ENCODE results near the gene TCF7. TPM values are rescaled to one million over a fixed set of nuclear protein-coding genes. Genes with fewer than 3 reads are reported as not detected.

TCF7 gene
- total and polyA plus RNA-seq, 7 donors, result 0.24 to 2.6 (median 1.0) TPM

DNA sequence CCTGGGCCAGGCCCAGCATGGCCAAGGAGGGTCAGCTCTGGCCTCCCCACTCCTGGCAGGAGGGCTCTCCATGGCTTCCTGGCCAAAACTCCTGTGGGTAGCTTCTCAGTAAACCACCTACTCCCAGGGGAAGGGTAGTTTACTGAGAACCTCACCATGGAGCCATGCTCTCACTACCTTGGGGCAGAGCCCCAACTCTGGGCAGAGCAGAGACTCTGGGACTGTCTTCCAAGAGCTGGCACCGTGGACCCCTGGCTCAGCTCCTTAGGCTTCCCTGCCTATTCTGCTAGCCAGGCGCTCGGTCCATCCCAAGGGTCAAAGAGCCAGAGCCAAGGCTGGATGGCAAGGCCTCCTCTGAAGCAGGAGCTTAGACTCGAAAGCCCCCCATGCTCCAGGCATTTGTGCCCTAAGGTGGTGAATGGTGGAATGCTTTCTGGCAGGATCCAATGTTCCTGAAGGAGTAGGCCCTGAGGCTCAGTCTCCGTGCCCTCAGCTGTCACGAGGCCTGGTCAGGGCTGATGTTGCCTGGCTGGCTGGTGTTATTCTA is 19.6 kb downstream of the TCF7 start:
- intact Hi-C loops (cut with DNase I), result no loop called here
- Histone ChIP-seq H3K4me3 (no peak overlapping the region), H3K4me1 (peaks cover 15% of the 10 kb centered on the region), H3K36me3 (ENCODE audit: insufficient read depth in 1 of 2, low read depth in 1 of 2) (peaks cover 0 to 39% of the 10 kb centered on the region in 2 donors), H3K27ac (peak overlapping the region; percentile 16), H3K27me3 (ENCODE audit: insufficient read depth in 3 of 3, low read length in 2 of 3) (no peaks in the 10 kb centered on the region), H3K9me3 (no peaks in the 10 kb centered on the region)
- DNase-seq (peak in 1 of 2 donors; percentile 44), ATAC-seq (peak in 1 of 4 donors; percentile 13)
- WGBS, 3 donors, result 29 to 61% (median 31%) methylated on average over 6 of the region's 6 CpGs
- TF ChIP-seq, protein P1, sequence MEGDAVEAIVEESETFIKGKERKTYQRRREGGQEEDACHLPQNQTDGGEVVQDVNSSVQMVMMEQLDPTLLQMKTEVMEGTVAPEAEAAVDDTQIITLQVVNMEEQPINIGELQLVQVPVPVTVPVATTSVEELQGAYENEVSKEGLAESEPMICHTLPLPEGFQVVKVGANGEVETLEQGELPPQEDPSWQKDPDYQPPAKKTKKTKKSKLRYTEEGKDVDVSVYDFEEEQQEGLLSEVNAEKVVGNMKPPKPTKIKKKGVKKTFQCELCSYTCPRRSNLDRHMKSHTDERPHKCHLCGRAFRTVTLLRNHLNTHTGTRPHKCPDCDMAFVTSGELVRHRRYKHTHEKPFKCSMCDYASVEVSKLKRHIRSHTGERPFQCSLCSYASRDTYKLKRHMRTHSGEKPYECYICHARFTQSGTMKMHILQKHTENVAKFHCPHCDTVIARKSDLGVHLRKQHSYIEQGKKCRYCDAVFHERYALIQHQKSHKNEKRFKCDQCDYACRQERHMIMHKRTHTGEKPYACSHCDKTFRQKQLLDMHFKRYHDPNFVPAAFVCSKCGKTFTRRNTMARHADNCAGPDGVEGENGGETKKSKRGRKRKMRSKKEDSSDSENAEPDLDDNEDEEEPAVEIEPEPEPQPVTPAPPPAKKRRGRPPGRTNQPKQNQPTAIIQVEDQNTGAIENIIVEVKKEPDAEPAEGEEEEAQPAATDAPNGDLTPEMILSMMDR (IDR thresholded peaks at IDR 0.05), result no peak

DNA sequence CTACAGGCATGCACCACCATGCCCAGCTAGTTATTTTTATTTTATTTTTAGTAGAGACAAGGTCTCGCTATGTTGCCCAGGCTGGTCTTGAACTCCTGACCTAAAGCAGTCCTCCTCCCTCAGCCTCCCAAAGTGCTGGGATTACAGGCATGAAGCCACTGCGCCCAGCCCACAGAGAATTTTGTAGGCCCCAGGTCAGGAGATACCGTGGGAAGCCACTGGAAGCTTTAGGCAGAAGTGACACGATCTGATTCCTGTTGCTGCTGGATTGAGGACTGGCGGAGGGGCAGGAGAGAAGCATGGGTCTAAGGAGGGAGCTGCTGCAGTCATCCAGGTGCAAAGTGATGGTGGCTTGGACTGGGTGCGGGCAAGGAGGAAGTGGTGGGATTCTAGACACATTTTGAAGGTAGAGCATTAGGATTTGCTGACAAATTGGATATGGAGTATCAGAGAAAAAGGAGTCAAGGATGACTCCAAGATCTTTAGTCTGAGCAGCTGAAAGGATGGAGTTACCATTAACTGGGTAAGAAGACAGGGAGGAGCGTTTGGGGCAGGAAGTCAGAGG is 20.7 kb downstream of the TCF7 start:
- ATAC-seq, result no peak
- no peak overlapping the region for H3K27ac ChIP-seq
- peaks cover 0 to 38% of the 10 kb centered on the region in 2 donors for H3K36me3 ChIP-seq (ENCODE audit: insufficient read depth in 1 of 2, low read depth in 1 of 2)
- 91 to 93% (median 92%) methylated on average over 7 of the region's 7 CpGs for WGBS, 3 donors
- H3K27me3 ChIP-seq (ENCODE audit: insufficient read depth in 3 of 3, low read length in 2 of 3), result no peaks in the 10 kb centered on the region
- intact Hi-C loops (cut with DNase I), result no loop called here
- peak in 1 of 2 donors; percentile 11 for DNase-seq
- TF ChIP-seq, protein P1 (IDR thresholded peaks at IDR 0.05), result no peak
- no peak overlapping the region for H3K4me3 ChIP-seq
- H3K4me1 ChIP-seq, result peaks cover 24% of the 10 kb centered on the region
- H3K9me3 ChIP-seq, result no peaks in the 10 kb centered on the region

DNA sequence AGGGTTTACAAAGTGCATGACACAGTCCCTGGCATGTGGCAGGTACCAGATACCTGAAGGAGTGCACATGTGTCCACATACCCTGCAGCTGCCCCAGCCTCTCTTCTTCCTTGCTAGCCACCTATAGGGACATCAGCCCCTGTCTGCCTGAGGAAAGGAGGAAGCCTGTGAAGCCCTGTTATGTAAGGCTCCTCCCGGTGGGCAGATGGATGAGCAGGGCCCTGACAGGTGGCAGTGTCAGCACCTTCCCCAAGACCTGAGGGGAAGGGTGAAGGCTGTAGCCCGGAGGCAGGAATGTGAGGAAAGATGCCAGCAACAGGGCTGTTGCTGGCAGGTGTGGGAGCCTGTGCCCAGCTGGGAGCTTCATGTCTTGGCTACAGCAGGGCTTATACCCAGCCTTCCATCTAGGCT is 21.7 kb downstream of the TCF7 start:
- Histone ChIP-seq H3K4me1 (peaks cover 27% of the 10 kb centered on the region), H3K27me3 (ENCODE audit: insufficient read depth in 3 of 3, low read length in 2 of 3) (no peaks in the 10 kb centered on the region), H3K9me3 (no peaks in the 10 kb centered on the region), H3K36me3 (ENCODE audit: insufficient read depth in 1 of 2, low read depth in 1 of 2) (peaks cover 0 to 43% of the 10 kb centered on the region in 2 donors), H3K4me3 (no peak overlapping the region), H3K27ac (no peak overlapping the region)
- WGBS, 3 donors, result 22 to 35% (median 28%) methylated on average over 2 of the region's 2 CpGs
- DNase-seq (peak in 1 of 2 donors; percentile 29), ATAC-seq (peak in 3 of 4 donors; percentile 28 to 67 (median 29))
- intact Hi-C loops (cut with DNase I), result no loop called here
- TF ChIP-seq, protein P1 (IDR thresholded peaks at IDR 0.05), result no peak

DNA sequence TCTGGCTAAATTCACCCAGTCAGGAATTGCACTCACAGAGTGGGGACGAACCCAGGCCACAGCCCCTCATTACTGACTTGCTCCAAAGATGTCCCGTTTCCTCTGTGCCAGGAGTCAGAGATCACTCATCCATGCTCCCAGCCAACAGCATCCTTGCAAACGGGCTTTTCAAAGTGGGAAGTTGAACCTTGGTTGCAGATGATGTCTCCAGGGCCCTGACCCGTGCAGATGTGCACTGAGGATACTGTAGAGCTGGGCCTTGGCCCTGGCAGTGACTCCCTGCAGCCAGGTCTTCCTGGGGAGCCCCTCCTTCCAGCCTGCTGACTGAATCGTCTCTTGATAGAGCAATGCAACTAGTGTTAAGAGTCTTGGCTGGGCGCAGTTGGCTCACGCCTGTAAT is 22.3 kb downstream of the TCF7 start:
- Histone ChIP-seq H3K36me3 (ENCODE audit: insufficient read depth in 1 of 2, low read depth in 1 of 2) (peaks cover 0 to 47% of the 10 kb centered on the region in 2 donors), H3K27me3 (ENCODE audit: insufficient read depth in 3 of 3, low read length in 2 of 3) (no peaks in the 10 kb centered on the region), H3K4me1 (peaks cover 27% of the 10 kb centered on the region), H3K4me3 (no peak overlapping the region), H3K9me3 (no peaks in the 10 kb centered on the region), H3K27ac (no peak overlapping the region)
- TF ChIP-seq, protein P1 (IDR thresholded peaks at IDR 0.05), result no peak
- DNase-seq (no peak), ATAC-seq (no peak)
- intact Hi-C loops (cut with DNase I), result no loop called here
- 59 to 80% (median 61%) methylated on average over 7 of the region's 7 CpGs for WGBS, 3 donors

Measured in psoas muscle (tissue), 8 donors.